IPS-18c (cell line): ENCODE data around the gene CC2D2B.
A peak's percentile ranks its signal among the peaks of the same experiment; 100 is the strongest.
"Not testable (repeated sequence)": the region's sequence is repeated elsewhere in the genome, so short reads cannot be mapped to it uniquely, and the experiment has no call there.

Experiments
- H3K4me3 ChIP-seq: 2 replicates; pipeline ENCODE4 v1.7.0; 2013; ENCODE audit warnings: low read depth, mild to moderate bottlenecking, low read length, moderate library complexity; ENCODE audit not compliant: insufficient read depth
- H3K9me3 ChIP-seq: one replicate; pipeline ENCODE4 v1.6.1; 2013; ENCODE audit warnings: mild to moderate bottlenecking, low read length, moderate library complexity; ENCODE audit not compliant: control insufficient read depth, insufficient read depth

CC2D2B gene

DNA sequence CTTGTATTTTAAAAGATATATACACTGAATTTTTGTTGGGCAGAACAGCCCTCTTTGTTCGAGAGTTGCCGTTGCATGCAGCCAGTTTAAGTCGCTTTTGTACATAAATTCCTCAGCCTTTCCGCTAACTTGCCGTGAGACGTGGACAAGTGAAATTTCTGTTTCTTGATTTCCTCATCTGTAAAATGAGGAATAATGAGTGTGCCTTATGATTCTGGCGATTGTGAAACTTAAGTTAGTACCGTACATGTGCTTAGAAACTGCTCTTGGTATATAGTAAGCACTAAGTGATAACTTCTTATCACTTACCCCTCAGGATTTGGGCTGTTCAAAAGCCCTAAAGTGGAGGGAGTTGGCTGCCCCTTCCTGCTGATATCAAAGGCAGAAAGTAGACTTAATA lies 137.0 kb downstream of the CC2D2B start:
- Histone ChIP-seq H3K9me3 (no peaks in the 10 kb centered on the region), H3K4me3 (peak overlapping the region; percentile 82)

DNA sequence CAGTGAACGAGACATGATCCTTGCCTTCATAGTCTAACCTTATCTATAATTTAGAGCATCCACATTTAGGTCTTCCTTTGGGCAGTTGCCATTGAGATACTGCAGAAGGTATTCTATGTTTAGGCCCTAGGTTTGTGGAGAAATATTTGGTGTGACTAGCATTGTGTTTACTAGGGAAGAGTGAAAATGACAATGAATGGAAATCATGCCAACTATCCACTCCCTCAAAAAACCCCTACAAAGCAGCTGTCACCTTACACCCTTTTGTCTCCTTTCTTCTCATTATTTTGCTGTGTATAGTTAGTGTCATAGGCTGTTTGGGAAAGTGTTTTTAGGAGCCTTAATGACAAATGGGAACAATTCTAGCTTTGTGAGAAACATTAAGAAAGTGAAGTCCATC lies 138.8 kb downstream of the CC2D2B start:
- no peaks in the 10 kb centered on the region for H3K9me3 ChIP-seq
- H3K4me3 ChIP-seq = no peak overlapping the region

DNA sequence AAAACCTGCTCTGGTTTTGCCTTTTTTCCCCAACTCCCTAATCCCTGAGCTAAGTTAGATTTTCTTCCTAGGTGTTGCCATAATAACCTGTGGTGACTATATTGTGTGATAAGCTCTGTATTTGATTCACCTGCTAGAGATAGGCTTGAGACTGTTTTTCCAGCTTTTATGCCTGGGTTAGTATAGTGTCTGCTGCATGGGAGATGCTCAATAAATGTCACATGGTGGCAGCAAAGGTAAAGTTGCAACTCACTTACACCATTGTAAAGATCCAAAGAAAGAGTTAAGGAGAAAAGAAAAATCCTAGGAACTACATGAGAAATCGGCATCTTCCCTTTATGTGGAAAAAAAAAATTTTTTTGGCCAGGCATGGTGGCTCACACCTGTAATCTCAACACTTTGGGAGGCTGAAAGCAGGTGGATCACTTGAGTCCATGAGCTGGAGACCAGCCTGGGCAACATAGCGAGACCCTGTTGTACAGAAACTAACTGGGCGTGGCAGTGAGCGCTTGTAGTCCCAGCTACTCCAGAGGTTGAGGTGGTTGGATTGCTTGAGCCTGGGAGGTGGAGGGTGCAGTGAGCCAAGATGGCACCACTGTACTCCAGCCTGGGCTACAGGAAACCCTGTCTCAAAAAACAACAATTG lies 139.4 kb downstream of the CC2D2B start:
- Histone ChIP-seq H3K4me3 (no peak overlapping the region), H3K9me3 (no peaks in the 10 kb centered on the region)

DNA sequence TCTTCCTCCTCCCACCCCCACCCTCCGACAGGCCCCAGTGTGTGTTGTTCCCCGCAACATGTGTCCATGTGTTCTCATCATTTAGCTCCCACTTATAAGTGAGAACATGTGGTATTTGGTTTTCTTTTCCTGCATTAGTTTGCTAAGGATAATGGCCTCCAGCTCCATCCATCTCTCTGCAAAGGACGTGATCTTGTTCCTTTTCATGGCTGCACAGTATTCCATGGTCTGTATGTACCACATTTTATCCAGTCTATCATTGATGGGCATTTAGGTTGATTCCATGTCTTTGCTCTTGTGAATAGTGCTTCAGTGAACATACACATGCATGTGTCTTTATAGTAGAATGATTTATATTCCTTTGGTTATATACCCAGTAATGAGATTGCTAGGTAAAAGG lies 140.2 kb downstream of the CC2D2B start:
- not testable (repeated sequence) for H3K4me3 ChIP-seq, H3K9me3 ChIP-seq

DNA sequence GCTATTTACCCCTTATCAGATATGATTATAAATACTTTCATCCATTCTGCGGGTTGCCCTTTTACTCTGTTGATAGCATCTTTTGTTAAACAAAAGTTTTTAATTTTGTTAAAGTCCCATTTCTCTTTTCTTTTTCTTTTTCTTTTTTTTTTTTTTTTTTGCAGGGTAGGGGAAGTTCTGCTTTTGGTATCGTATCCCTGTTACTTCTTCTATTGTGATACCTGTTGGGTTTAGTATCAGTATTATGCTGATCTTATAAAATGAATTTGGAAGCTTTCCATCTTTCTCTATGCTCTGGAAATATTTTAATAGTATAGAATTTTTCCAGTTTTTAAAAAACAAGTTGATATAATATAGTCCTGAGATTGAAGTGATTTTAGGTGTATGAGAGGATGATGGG lies 141.6 kb downstream of the CC2D2B start:
- H3K9me3 ChIP-seq = no peaks in the 10 kb centered on the region
- no peak overlapping the region for H3K4me3 ChIP-seq

DNA sequence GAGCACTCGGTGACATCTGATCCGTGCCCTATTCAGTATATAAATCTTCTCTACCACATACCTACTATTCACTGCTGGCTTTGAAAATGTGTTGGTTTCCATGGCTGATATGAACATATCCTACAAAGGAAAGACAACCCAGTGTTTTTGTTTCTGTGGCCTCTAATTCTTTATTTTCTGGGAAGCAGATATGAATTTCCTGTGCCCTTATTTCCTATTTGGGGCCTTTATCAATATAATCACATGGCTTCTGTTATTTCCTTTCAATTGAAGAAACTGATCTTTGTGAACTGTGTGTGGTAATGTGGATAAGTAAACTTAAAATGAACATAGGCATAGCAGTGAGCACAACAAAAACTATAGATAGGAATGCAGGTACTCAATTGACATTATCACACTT lies 146.2 kb downstream of the CC2D2B start:
- H3K9me3 ChIP-seq = no peaks in the 10 kb centered on the region
- no peak overlapping the region for H3K4me3 ChIP-seq

DNA sequence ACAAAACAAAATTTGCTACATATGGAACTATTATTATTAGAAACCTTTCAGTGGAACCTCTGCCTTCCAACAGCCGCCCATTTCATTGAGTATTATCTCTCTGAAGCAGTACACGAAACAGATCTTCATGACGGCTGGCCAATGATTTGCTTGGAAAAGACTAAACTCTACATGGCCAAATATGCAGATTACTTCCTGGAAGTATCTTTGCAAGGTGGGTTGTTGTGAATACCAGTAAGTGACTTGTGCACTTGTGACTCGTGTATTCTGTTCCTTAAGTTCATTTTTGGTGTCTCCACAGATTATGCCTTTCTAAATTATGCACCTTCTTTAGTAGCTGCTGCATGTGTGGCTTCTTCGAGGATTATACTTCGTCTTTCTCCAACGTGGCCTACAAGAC lies 149.0 kb downstream of the CC2D2B start:
- no peak overlapping the region for H3K4me3 ChIP-seq
- no peaks in the 10 kb centered on the region for H3K9me3 ChIP-seq

DNA sequence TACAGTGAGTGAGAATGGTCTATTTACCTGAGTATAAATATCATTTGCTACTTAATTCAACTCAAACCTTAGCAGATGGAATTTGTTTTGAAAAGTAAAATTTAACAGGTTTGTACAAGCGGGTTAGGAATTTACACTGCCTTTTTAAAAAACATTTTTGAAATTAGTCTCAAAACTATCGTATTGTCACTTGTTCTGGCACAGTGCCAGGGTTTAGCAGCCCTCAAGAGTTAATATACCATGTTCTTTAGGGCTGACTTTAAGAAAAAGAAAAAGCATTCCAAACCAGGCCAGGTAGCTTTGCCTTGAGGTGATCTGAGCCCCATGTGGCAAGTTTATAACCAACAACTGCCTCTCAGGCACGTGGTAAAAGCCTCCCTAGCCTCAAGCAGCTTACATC lies 153.5 kb downstream of the CC2D2B start:
- no peaks in the 10 kb centered on the region for H3K9me3 ChIP-seq
- H3K4me3 ChIP-seq = no peak overlapping the region

DNA sequence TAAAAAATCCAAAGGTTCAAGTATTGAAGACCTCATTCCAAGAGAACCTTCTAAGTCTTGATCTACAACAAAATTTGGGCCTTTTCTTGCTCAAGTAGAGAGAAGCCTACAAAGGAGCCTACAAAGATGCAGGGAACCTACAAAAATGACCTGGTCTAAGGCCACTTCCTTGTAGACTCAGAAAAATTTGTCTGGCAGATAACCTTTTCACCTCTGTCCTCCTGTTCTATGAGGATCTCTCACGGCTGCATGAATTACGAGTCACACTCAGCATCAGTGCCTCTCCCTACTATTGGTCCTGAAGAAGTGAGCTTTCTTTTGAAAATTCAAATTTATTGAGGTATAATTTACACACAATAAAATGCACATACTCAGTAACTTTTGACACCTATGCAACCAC lies 164.9 kb downstream of the CC2D2B start:
- no peaks in the 10 kb centered on the region for H3K9me3 ChIP-seq
- no peak overlapping the region for H3K4me3 ChIP-seq

DNA sequence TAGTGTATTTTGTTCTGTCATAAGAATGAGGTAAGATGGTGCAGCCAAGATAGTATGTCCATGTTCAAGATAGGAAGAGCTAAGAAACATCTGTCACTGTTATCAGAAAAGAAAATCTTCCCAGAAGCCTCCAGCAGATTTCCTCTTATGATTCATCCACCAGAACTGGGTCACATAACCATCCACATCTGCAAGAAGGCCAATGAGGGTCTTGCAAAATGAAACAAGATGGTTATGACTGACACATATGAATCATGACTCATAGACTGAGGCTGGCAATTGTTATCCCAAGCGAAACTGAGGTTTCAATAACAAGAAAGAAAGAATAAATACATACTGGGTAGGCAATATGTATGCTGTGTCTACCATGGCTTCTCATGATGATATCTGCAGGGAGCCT lies 165.9 kb downstream of the CC2D2B start:
- no peak overlapping the region for H3K4me3 ChIP-seq
- H3K9me3 ChIP-seq = no peaks in the 10 kb centered on the region

DNA sequence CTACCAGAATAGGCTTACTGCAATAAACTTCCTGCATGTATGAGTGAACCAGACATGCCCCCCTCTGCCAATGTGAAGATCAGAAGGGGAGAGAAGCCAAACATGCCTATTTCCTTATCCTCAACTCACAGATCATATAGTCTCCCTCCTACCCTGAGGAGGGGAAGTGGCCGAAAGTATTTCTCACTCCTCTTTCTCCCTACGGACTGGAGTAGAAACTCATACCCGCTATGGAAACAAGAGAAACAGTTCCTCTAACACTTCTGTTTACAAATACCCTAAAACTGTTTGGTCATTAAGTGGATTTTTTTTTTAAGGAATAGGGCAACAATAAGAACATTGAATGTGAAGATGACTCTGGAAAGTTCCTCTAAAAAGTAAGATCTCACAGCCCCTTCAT lies 167.0 kb downstream of the CC2D2B start:
- Histone ChIP-seq H3K9me3 (no peaks in the 10 kb centered on the region), H3K4me3 (no peak overlapping the region)

DNA sequence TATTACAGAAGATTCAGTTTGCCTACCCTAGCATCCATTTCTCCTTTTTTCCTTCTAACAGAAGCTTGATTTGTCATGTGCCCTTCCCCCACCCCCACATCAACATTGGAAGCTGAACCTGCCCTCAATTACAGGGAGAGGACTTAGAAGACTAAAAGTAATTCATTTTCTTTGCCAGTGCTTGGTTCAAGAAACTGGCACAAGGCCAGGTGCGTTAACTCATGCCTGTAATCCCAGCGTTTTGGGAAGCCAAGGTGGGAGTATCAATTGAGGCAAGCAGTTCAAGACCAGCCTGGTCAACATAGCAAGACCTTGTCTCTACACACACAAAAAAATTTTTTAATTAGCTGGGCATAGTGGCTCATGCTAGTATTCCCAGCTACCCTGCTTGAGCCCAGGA lies 168.2 kb downstream of the CC2D2B start:
- Histone ChIP-seq H3K4me3 (no peak overlapping the region), H3K9me3 (no peaks in the 10 kb centered on the region)

DNA sequence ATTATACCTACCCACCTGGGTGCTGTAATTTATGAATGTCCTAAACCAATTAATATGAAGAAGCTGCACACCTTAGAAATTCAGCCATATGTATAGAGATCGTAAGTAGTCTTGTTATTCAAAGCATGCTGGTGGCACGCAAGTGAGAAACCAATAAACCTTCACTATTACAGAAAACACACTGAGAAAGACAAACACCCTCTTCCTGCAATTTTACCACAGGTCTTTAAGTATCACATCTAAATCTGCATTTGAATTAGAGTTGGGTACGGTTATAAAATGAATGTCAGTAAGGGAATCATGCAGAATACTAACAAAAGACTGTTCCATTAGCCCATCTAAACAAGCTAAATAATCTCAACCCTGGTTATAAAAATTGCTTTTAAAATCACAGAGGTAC lies 169.4 kb downstream of the CC2D2B start:
- no peaks in the 10 kb centered on the region for H3K9me3 ChIP-seq
- no peak overlapping the region for H3K4me3 ChIP-seq

DNA sequence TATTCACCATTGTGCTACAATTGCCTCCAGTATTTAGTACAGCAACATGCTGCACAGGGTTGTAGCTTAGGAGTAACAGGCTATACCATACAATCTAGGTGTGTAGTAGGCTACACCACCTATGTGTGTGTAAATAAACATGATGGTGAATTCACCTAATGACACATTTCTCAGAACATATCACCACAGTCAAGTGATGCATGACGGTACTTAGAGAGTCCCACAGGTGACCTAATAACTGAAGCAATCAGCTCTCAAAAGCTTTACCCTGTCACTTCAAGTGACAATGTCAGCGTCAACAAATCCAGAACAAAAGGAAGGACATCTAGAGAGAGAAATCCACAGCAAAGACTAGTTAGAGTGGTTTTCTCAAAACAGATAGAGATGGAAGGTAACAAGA lies 174.4 kb downstream of the CC2D2B start:
- no peak overlapping the region for H3K4me3 ChIP-seq
- H3K9me3 ChIP-seq = no peaks in the 10 kb centered on the region
